Smooth muscle cell (in vitro differentiated cells): ENCODE data around the gene ADGRF5. TPM values are rescaled to one million over a fixed set of nuclear protein-coding genes. Genes with fewer than 3 reads are reported as not detected.

Source experiments
- DNase-seq: peaks from one replicate; lab custom pipeline; 2025; ENCODE audit not compliant: unreplicated experiment; lab: John Stamatoyannopoulos, UW
- H2AFZ ChIP-seq: fragments of 200-600 bp; sonication (generic); 2 replicates; pipeline ENCODE4 v1.6.0; 2016; ENCODE audit warnings: antibody characterized with exemption, low read depth, mild to moderate bottlenecking
- H3F3A ChIP-seq: fragments of 200-600 bp; sonication (generic); 2 replicates; pipeline ENCODE4 v1.6.0; 2017; ENCODE audit warnings: antibody characterized with exemption, low read depth
- H3K27ac ChIP-seq: fragments of 200-600 bp; sonication (generic); 2 replicates; pipeline ENCODE4 v1.5.1; 2016; ENCODE audit warnings: low read depth, mild to moderate bottlenecking
- H3K27me3 ChIP-seq: fragments of 200-600 bp; sonication (generic); 2 replicates; pipeline ENCODE4 v1.6.1; 2016; ENCODE audit warnings: low read depth, mild to moderate bottlenecking
- H3K36me3 ChIP-seq: fragments of 200-600 bp; sonication (generic); 2 replicates; pipeline ENCODE4 v1.5.1; 2016; ENCODE audit warnings: low read depth
- H3K4me1 ChIP-seq: fragments of 200-600 bp; sonication (generic); 2 replicates; pipeline ENCODE4 v1.5.1; 2016; ENCODE audit warnings: low read depth
- H3K4me2 ChIP-seq: fragments of 200-600 bp; sonication (generic); 2 replicates; pipeline ENCODE4 v1.6.0; 2016; ENCODE audit warnings: mild to moderate bottlenecking
- H3K4me3 ChIP-seq: fragments of 200-600 bp; sonication (generic); 2 replicates; pipeline ENCODE4 v1.5.1; 2016; ENCODE audit warnings: mild to moderate bottlenecking
- H3K79me2 ChIP-seq: fragments of 200-600 bp; sonication (generic); 2 replicates; pipeline ENCODE4 v1.6.0; 2016; ENCODE audit warnings: low read depth, mild to moderate bottlenecking
- H3K9ac ChIP-seq: fragments of 200-600 bp; sonication (generic); 2 replicates; pipeline ENCODE4 v1.6.0; 2016; ENCODE audit warnings: low read depth
- H3K9me3 ChIP-seq: fragments of 200-600 bp; sonication (generic); replicated peaks from 2 replicates; pipeline ENCODE4 v1.5.1; 2016; ENCODE audit warnings: low read depth
- H4K20me1 ChIP-seq: fragments of 200-600 bp; sonication (generic); 2 replicates; pipeline ENCODE4 v1.6.0; 2016; ENCODE audit warnings: low read depth
- CTCF ChIP-seq: fragments of 200-600 bp; sonication (generic); IDR thresholded peaks from 2 replicates; pipeline ENCODE4 v1.5.1; 2017; ENCODE audit warnings: borderline replicate concordance, mild to moderate bottlenecking, antibody characterized with exemption; ENCODE audit not compliant: insufficient read depth, poor library complexity, severe bottlenecking
- WGBS: methylation state at CpG from one replicate; pipeline ENCODE4 v1.1.7; 2016; ENCODE audit warnings: low lambda C conversion rate; 5-methylcytosine and 5-hydroxymethylcytosine counted together
- polyA plus RNA-seq: library from polyadenylated mRNA; unstranded; fragments of >200 nt; fragmentation: Nextera tagmentation; extraction: Ambion mirVana; gene quantifications from 2 replicates; pipeline ENCODE4 v1.2.1, GENCODE V29; 2016
- total RNA-seq: library from RNA; depleted of rRNA; stranded (reverse); fragments of >200 nt; gene quantifications from 2 replicates; pipeline ENCODE4 v1.2.3, GENCODE V29; 2014

ADGRF5 gene
- total and polyA plus RNA-seq, 2 experiments from 2014 or later, result 0.13 TPM; not detected in 1

- Histone ChIP-seq H3K4me1 (peaks cover 7% of the 10 kb centered on the region), H3K27me3 (no peaks in the 10 kb centered on the region), H3K4me2 (no peak overlapping the region), H2AFZ (no peak overlapping the region), H3K36me3 (no peaks in the 10 kb centered on the region), H3K9me3 (no peaks in the 10 kb centered on the region), H3K27ac (no peak overlapping the region), H4K20me1 (no peaks in the 10 kb centered on the region), H3K4me3 (no peak overlapping the region), H3F3A (no peaks in the 10 kb centered on the region), H3K9ac (no peak overlapping the region), H3K79me2 (no peaks in the 10 kb centered on the region)
- DNase-seq, result no peak
- no peak for TF ChIP-seq CTCF
- 96% methylated on average over 5 of the region's 5 CpGs for WGBS
These were observed 40.0 kb upstream of the ADGRF5 start for GRCh38 chr6:46961711-46962110.

- Histone ChIP-seq H2AFZ (no peak overlapping the region), H3F3A (no peaks in the 10 kb centered on the region), H3K4me3 (no peak overlapping the region), H3K27me3 (no peaks in the 10 kb centered on the region), H3K4me1 (peaks cover 7% of the 10 kb centered on the region), H3K9me3 (no peaks in the 10 kb centered on the region), H3K27ac (no peak overlapping the region), H3K9ac (no peak overlapping the region), H3K79me2 (no peaks in the 10 kb centered on the region), H3K4me2 (no peak overlapping the region), H3K36me3 (no peaks in the 10 kb centered on the region), H4K20me1 (no peaks in the 10 kb centered on the region)
- TF ChIP-seq CTCF, result no peak
- DNase-seq, result no peak
These were observed 39.5 kb upstream of the ADGRF5 start for GRCh38 chr6:46961232-46961631.

GRCh38 chr6:46959419-46959818, 37.7 kb upstream of the ADGRF5 start:
- H3K9ac ChIP-seq, result no peak overlapping the region
- H3K27me3 ChIP-seq, result no peaks in the 10 kb centered on the region
- H3K27ac ChIP-seq, result no peak overlapping the region
- H3K4me3 ChIP-seq, result no peak overlapping the region
- DNase-seq, result no peak
- H4K20me1 ChIP-seq, result no peaks in the 10 kb centered on the region
- H3K4me1 ChIP-seq, result peaks cover 7% of the 10 kb centered on the region
- H3F3A ChIP-seq, result no peaks in the 10 kb centered on the region
- H3K9me3 ChIP-seq, result no peaks in the 10 kb centered on the region
- H2AFZ ChIP-seq, result no peak overlapping the region
- TF ChIP-seq CTCF, result no peak
- no peaks in the 10 kb centered on the region for H3K36me3 ChIP-seq
- H3K79me2 ChIP-seq, result no peaks in the 10 kb centered on the region
- no peak overlapping the region for H3K4me2 ChIP-seq

GRCh38 chr6:46956409-46956808, 34.7 kb upstream of the ADGRF5 start:
- TF ChIP-seq CTCF, result no peak
- 96% methylated on average over 6 of the region's 6 CpGs for WGBS
- DNase-seq, result no peak
- no peaks in the 10 kb centered on the region for H4K20me1 ChIP-seq
- H3K27me3 ChIP-seq, result no peaks in the 10 kb centered on the region
- H2AFZ ChIP-seq, result no peak overlapping the region
- no peaks in the 10 kb centered on the region for H3K9me3 ChIP-seq
- no peak overlapping the region for H3K4me3 ChIP-seq
- H3K9ac ChIP-seq, result no peak overlapping the region
- H3F3A ChIP-seq, result no peaks in the 10 kb centered on the region
- no peaks in the 10 kb centered on the region for H3K4me1 ChIP-seq
- H3K36me3 ChIP-seq, result no peaks in the 10 kb centered on the region
- no peaks in the 10 kb centered on the region for H3K79me2 ChIP-seq
- H3K4me2 ChIP-seq, result no peak overlapping the region
- H3K27ac ChIP-seq, result no peak overlapping the region
